Measurements from ENCODE around the gene BOK.

GRCh38 chr2:241603686-241604085 is 45.1 kb downstream of the BOK start:
- TF ChIP-seq, protein P1, sequence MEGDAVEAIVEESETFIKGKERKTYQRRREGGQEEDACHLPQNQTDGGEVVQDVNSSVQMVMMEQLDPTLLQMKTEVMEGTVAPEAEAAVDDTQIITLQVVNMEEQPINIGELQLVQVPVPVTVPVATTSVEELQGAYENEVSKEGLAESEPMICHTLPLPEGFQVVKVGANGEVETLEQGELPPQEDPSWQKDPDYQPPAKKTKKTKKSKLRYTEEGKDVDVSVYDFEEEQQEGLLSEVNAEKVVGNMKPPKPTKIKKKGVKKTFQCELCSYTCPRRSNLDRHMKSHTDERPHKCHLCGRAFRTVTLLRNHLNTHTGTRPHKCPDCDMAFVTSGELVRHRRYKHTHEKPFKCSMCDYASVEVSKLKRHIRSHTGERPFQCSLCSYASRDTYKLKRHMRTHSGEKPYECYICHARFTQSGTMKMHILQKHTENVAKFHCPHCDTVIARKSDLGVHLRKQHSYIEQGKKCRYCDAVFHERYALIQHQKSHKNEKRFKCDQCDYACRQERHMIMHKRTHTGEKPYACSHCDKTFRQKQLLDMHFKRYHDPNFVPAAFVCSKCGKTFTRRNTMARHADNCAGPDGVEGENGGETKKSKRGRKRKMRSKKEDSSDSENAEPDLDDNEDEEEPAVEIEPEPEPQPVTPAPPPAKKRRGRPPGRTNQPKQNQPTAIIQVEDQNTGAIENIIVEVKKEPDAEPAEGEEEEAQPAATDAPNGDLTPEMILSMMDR (IDR thresholded peaks at IDR 0.05 in 2 of 3, conservative IDR thresholded peaks at IDR 0.05 in 1 of 3; ENCODE audit: borderline replicate concordance in 1 of 3, insufficient read depth in 1 of 3, low read depth in 2 of 3, low read length in 2 of 3), result no peak
- TF ChIP-seq POLR2A (IDR thresholded peaks at IDR 0.05; ENCODE audit: borderline replicate concordance, extremely low read depth, insufficient read depth, insufficient read length) (no peak), MAX (IDR thresholded peaks at IDR 0.05) (no peak), POLR2AphosphoS5 (IDR thresholded peaks at IDR 0.05; ENCODE audit: low read depth, low read length) (no peak)

Measured in HCT116 (cell line).